Progenitor cell of endocrine pancreas (in vitro differentiated cells): ENCODE results near the gene SPEG. TPM values are rescaled to one million over a fixed set of nuclear protein-coding genes. Genes with fewer than 3 reads are reported as not detected.

Experiments
- DNase-seq: peaks from one replicate; pipeline ENCODE4 v3.0.0; 2021; ENCODE audit warnings: low spot score; ENCODE audit not compliant: unreplicated experiment
- H3K27ac Mint-ChIP-seq: 2 replicates; pipeline ENCODE4 v1.8.0; 2021; ENCODE audit warnings: mild to moderate bottlenecking, moderate library complexity, mixed read lengths
- H3K27me3 Mint-ChIP-seq: 2 replicates; pipeline ENCODE4 v1.8.0; 2021; ENCODE audit warnings: mixed read lengths
- H3K36me3 Mint-ChIP-seq: 2 replicates; pipeline ENCODE4 v1.8.0; 2022; ENCODE audit warnings: mixed read lengths; ENCODE audit not compliant: insufficient read depth
- H3K4me1 Mint-ChIP-seq: 2 replicates; pipeline ENCODE4 v1.8.0; 2021; ENCODE audit warnings: low read depth, mixed read lengths
- H3K4me3 Mint-ChIP-seq: 2 replicates; pipeline ENCODE4 v1.8.0; 2021; ENCODE audit warnings: low read depth, mild to moderate bottlenecking, moderate library complexity, mixed read lengths
- H3K9me3 Mint-ChIP-seq: 2 replicates; pipeline ENCODE4 v1.8.0; 2021; ENCODE audit warnings: low read depth, mixed read lengths
- CTCF ChIP-seq: fragments of 200-600 bp; sonication (generic); IDR thresholded peaks from one replicate; pipeline ENCODE4 v1.5.0; 2021; ENCODE audit warnings: antibody characterized with exemption, mild to moderate bottlenecking; ENCODE audit not compliant: unreplicated experiment
- total RNA-seq: library from RNA; stranded (reverse); gene quantifications from 2 replicates; pipeline ENCODE4 v1.2.1, GENCODE V29; 2021

SPEG gene
- total RNA-seq, 1 donor from 2014 or later: 15.1 TPM

- H3K27ac Mint-ChIP-seq: no peak overlapping the region
- TF ChIP-seq CTCF: no peak
- H3K4me1 Mint-ChIP-seq: no peaks in the 10 kb centered on the region
- H3K27me3 Mint-ChIP-seq: peaks cover 53% of the 10 kb centered on the region
- DNase-seq: no peak
- H3K9me3 Mint-ChIP-seq: no peaks in the 10 kb centered on the region
- no peaks in the 10 kb centered on the region for H3K36me3 Mint-ChIP-seq
- H3K4me3 Mint-ChIP-seq: no peak overlapping the region
Observed at GRCh38 chr2:219425238-219426067, 9.2 kb upstream of the SPEG start.

- H3K4me3 Mint-ChIP-seq: no peak overlapping the region
- no peak for DNase-seq
- H3K9me3 Mint-ChIP-seq: no peaks in the 10 kb centered on the region
- no peak overlapping the region for H3K27ac Mint-ChIP-seq
- no peaks in the 10 kb centered on the region for H3K4me1 Mint-ChIP-seq
- H3K36me3 Mint-ChIP-seq: no peaks in the 10 kb centered on the region
- H3K27me3 Mint-ChIP-seq: peaks cover 48% of the 10 kb centered on the region
- no peak for TF ChIP-seq CTCF
Observed at GRCh38 chr2:219426068-219426443, 8.6 kb upstream of the SPEG start.

GRCh38 chr2:219426534-219427136 is 8.0 kb upstream of the SPEG start:
- H3K4me1 Mint-ChIP-seq: no peaks in the 10 kb centered on the region
- no peaks in the 10 kb centered on the region for H3K36me3 Mint-ChIP-seq
- H3K9me3 Mint-ChIP-seq: no peaks in the 10 kb centered on the region
- H3K4me3 Mint-ChIP-seq: no peak overlapping the region
- no peak for DNase-seq
- no peak overlapping the region for H3K27ac Mint-ChIP-seq
- no peak for TF ChIP-seq CTCF
- H3K27me3 Mint-ChIP-seq: peaks cover 50% of the 10 kb centered on the region

- Mint-ChIP-seq H3K27me3 (peaks cover 54% of the 10 kb centered on the region), H3K9me3 (no peaks in the 10 kb centered on the region), H3K36me3 (no peaks in the 10 kb centered on the region), H3K27ac (no peak overlapping the region), H3K4me1 (no peaks in the 10 kb centered on the region), H3K4me3 (no peak overlapping the region)
- no peak for TF ChIP-seq CTCF
- no peak for DNase-seq
Observed at GRCh38 chr2:219428469-219428868, 6.2 kb upstream of the SPEG start.

- Mint-ChIP-seq H3K4me1 (no peaks in the 10 kb centered on the region), H3K27ac (no peak overlapping the region), H3K4me3 (no peak overlapping the region), H3K27me3 (peaks cover 53% of the 10 kb centered on the region), H3K9me3 (no peaks in the 10 kb centered on the region), H3K36me3 (no peaks in the 10 kb centered on the region)
- no peak for DNase-seq
- no peak for TF ChIP-seq CTCF
Observed at GRCh38 chr2:219429958-219430606, 4.6 kb upstream of the SPEG start.
